Prostate gland (tissue), 2 donors: ENCODE data around the gene OSBPL3.

Source experiments
- POLR2A ChIP-seq: fragments of 450-650 bp; IDR thresholded peaks from one replicate; pipeline ENCODE4 v1.6.1; 2016; ENCODE audit warnings: antibody characterized with exemption, mild to moderate bottlenecking
- TF ChIP-seq, protein P1 (sequence below), 4 experiments: fragments of 200-600 bp in 2 of 4; fragments of 450-650 bp in 2 of 4; sonication (generic) in 2 of 4; IDR thresholded peaks; 1 replicate in 3 of 4; 2 replicates in 1 of 4; pipeline ENCODE4 v1.5.1; 2016 to 2019; ENCODE audit warnings: antibody characterized with exemption in 4 of 4, mild to moderate bottlenecking in 2 of 4, moderate library complexity in 2 of 4

DNA sequence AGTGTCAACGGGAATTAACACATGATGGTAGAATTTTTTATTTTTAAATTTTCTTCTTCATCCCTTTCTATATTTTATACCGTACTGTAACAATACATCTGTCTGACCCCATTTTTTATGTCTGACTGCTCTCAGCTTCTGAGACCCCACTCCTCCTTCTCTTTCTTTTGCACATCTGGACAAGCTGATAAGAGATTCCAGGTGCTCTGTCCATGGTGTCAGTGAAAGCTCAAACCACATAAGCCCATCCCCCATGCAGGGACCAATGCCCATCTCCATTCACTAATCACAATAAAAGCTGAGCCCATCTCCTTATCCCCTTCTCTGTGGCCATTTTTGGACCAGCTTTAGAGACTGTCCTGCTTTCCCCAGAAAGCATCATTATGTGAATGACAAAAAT, 231.5 kb downstream of the OSBPL3 start:
- TF ChIP-seq, protein P1, sequence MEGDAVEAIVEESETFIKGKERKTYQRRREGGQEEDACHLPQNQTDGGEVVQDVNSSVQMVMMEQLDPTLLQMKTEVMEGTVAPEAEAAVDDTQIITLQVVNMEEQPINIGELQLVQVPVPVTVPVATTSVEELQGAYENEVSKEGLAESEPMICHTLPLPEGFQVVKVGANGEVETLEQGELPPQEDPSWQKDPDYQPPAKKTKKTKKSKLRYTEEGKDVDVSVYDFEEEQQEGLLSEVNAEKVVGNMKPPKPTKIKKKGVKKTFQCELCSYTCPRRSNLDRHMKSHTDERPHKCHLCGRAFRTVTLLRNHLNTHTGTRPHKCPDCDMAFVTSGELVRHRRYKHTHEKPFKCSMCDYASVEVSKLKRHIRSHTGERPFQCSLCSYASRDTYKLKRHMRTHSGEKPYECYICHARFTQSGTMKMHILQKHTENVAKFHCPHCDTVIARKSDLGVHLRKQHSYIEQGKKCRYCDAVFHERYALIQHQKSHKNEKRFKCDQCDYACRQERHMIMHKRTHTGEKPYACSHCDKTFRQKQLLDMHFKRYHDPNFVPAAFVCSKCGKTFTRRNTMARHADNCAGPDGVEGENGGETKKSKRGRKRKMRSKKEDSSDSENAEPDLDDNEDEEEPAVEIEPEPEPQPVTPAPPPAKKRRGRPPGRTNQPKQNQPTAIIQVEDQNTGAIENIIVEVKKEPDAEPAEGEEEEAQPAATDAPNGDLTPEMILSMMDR (IDR thresholded peaks at IDR 0.05) = no peak
- no peak for TF ChIP-seq POLR2A
